IPS-15b (cell line): ENCODE data around the gene SH3TC2.

Experiments used
- H3K27me3 ChIP-seq: one replicate; pipeline ENCODE4 v1.6.1; 2013; ENCODE audit warnings: low read length; ENCODE audit not compliant: control insufficient read depth, insufficient read depth
- H3K36me3 ChIP-seq: one replicate; pipeline ENCODE4 v1.6.1; 2013; ENCODE audit warnings: low read length; ENCODE audit not compliant: control insufficient read depth, insufficient read depth
- H3K4me1 ChIP-seq: one replicate; pipeline ENCODE4 v1.6.1; 2013; ENCODE audit warnings: mild to moderate bottlenecking, low read length; ENCODE audit not compliant: control insufficient read depth, insufficient read depth
- H3K4me3 ChIP-seq: one replicate; pipeline ENCODE4 v1.5.1; 2013; ENCODE audit warnings: low read depth, low read length
- H3K9ac ChIP-seq: one replicate; pipeline ENCODE4 v1.6.1; 2013; ENCODE audit warnings: low read depth, mild to moderate bottlenecking, low read length
- H3K9me3 ChIP-seq: one replicate; pipeline ENCODE4 v1.6.1; 2013; ENCODE audit warnings: mild to moderate bottlenecking, low read length; ENCODE audit not compliant: control insufficient read depth, insufficient read depth

The SH3TC2 gene

DNA sequence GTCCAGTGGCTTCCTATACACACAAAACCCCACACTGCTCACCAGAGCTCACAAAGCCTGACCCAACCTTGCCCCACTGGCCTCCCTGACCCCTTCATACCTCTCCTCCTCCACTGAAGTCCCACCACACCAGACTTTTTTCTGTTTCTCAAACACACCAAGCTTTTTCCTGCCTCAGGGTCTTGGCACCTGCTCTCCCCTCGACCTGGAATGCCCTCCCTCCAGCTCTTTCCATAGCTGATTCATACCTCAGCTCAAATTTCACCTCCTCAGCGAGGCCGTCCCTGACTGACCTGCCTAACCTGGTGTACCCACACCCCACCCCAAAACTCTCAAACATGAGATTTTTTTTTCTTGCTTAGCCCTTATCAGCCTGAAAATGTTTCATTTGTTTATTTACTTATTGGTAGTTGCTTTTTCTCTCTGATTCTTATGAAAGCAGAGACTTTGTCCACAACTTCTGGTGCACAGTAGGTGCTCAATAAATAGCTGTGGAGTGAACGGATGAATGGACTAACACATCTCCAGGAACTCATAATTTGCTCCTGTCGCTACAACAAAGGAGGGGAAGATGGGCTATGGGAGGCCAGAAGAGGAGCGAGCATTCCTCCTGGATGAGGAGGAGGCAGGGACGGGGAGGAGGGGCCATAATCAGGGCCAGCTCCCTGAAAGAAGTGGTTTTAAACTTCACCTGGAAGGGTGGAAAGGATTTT lies 84.3 kb downstream of the SH3TC2 start:
- no peak overlapping the region for H3K4me3 ChIP-seq
- no peaks in the 10 kb centered on the region for H3K36me3 ChIP-seq
- H3K4me1 ChIP-seq, result peaks cover 4% of the 10 kb centered on the region
- no peaks in the 10 kb centered on the region for H3K9me3 ChIP-seq
- no peak overlapping the region for H3K9ac ChIP-seq
- H3K27me3 ChIP-seq, result no peaks in the 10 kb centered on the region

DNA sequence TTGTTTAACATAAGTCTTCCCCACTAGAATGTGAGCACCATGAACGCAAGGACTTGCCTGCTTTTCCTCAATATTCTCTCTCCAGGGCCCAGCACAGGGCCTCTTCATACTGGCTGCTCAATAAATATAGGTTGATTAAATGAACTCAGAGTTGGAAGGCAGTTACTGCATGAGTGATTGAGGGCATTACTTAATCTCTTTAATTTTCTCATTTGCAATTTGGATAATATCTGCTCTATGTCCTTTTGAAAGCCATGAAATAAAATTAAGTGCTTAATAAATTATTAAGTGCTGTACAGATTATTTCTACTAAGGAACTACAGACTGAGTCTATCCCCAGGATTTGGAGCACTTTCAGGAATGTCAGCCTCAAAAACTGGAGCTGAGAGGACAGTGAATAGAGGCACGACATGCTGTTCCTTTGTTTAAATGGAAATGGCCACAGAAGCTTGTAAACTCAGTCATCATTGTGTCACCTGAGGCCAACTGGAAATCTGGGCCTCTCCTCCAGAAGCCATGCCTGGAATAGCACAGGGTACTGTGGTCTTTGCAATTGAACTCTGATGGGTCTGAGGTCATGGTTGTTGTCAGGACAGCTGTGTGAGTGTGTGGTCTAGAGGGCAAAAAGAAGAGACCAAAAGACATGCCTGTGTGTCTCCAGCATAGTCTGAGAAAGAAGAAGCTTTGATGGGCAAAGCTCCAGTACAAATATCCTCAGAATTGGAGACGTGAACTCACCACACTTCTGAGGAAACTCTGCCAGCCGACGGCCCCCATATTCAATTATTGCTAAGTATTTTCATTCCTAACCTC lies 86.1 kb downstream of the SH3TC2 start:
- peaks cover 4% of the 10 kb centered on the region for H3K4me1 ChIP-seq
- no peaks in the 10 kb centered on the region for H3K9me3 ChIP-seq
- no peak overlapping the region for H3K9ac ChIP-seq

DNA sequence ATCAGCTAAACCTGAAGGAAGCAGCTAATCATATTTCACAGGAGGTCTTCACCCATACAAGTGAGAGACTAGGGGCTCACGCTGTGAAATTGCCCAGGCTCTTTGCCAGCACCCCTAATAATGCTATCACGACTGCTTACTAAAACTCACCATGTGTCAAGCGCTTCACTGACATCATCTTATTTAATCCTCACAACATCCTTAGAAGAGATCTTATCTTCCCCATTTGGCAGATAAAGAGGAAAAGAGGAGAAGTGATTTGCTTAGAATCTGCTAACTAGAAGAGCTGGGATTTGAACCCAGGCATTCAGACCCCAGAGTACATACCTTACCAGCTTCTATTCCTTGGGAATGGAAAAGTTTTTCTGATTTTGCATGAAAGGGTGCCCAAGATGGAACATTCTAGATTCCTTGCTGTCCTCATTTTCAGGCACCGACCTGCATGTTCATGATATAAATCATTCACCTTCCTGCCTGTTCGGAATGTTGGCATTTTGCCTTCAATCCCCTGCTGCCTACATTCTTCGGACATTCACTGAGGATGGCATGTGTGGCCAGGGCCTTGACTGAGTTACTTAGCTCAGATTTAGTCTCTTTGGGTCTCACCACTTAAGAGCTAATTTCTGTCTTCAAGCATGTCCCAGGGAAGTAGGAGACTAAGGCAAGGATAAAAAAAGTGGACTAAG lies 88.1 kb downstream of the SH3TC2 start:
- Histone ChIP-seq H3K4me1 (peaks cover 4% of the 10 kb centered on the region), H3K9ac (no peak overlapping the region), H3K9me3 (no peaks in the 10 kb centered on the region), H3K4me3 (no peak overlapping the region), H3K27me3 (no peaks in the 10 kb centered on the region), H3K36me3 (no peaks in the 10 kb centered on the region)

More for the DNA sequence above, 86.1 kb downstream of the SH3TC2 start:
- no peak overlapping the region for H3K4me3 ChIP-seq
- no peaks in the 10 kb centered on the region for H3K36me3 ChIP-seq
- no peaks in the 10 kb centered on the region for H3K27me3 ChIP-seq

DNA sequence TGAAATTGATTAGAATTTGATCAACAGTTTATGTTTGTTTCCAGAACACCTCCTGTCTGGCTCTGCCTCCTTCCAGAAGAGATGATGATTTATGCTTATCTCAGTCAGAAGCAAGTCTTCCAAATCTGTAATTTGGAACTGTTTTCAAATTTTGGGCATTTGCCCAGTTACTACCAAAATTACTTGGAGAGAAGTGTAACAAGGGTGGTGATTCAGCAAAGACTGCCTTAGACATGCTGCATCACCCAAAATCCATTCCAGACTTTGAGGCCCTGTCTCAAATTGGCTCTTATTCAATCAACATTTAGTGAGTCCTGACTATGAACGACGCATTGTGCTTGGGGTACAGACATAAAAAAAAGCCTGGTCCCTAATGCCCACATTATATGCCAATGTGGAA lies 89.4 kb downstream of the SH3TC2 start:
- Histone ChIP-seq H3K9me3 (no peaks in the 10 kb centered on the region), H3K4me1 (peaks cover 4% of the 10 kb centered on the region), H3K9ac (no peak overlapping the region)

DNA sequence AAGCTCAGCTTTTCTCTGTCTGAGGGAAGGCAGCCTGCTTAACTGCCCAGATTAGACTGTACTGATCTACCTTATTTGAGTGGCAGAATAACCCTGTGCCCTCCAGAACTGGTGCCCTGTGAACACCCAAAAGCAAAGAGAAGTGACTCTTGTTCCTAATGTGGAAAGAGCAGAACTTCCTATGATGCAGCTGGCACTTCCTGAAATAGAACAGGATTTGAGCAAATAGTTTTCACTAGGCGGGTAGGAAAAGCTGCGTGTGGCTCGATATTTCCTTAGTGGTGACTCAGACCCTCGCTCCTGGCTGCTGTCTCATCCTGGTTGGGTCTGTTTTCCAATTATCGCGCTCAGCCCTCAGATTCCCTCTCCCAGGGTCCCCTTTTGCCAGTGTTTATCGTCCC lies 89.9 kb downstream of the SH3TC2 start:
- Histone ChIP-seq H3K4me1 (peaks cover 4% of the 10 kb centered on the region), H3K9ac (no peak overlapping the region), H3K9me3 (no peaks in the 10 kb centered on the region), H3K36me3 (no peaks in the 10 kb centered on the region), H3K4me3 (no peak overlapping the region), H3K27me3 (no peaks in the 10 kb centered on the region)

More for the DNA sequence above, 89.4 kb downstream of the SH3TC2 start:
- Histone ChIP-seq H3K4me3 (no peak overlapping the region), H3K27me3 (no peaks in the 10 kb centered on the region), H3K36me3 (no peaks in the 10 kb centered on the region)

DNA sequence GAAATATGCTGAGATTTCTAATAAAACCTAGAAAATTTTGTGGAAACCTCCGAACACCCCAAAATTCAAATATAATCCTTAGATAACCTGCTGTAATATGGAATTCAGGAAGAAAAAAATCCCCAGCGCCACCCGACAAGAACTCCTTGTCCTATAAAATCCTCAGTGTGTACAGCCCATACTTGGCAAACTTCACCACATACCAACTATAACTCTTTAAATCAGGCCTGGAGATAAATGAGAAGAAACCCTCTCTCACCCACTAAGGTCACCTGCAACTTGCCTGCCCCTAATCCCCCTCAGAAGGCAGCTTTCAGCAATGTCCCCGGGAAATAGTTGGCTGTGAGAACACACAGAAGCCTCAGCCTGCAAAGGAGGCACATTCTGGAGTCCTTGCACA lies 90.5 kb downstream of the SH3TC2 start:
- H3K4me3 ChIP-seq, result no peak overlapping the region
- H3K9me3 ChIP-seq, result no peaks in the 10 kb centered on the region
- peaks cover 4% of the 10 kb centered on the region for H3K4me1 ChIP-seq
- H3K27me3 ChIP-seq, result no peaks in the 10 kb centered on the region
- no peaks in the 10 kb centered on the region for H3K36me3 ChIP-seq
- H3K9ac ChIP-seq, result no peak overlapping the region

DNA sequence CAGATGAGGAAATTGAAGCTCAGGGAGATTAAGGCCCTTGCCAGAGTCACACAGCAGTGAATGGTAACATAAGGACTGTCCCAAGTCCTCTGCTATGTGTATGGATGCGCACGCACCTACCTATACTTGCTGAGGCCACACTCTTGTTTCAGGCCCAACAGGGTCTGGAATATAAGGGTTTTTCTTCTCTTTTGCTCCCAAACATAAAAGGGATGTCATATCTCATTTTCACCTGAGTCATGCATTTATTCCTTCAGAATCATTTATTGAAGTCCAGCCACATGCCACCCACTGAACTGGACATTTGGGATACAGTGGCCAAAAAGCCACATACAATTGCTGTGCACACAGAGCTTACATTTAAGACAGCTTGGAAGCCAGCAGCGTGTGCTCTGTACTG lies 92.0 kb downstream of the SH3TC2 start:
- no peaks in the 10 kb centered on the region for H3K36me3 ChIP-seq
- no peaks in the 10 kb centered on the region for H3K27me3 ChIP-seq
- H3K9me3 ChIP-seq, result no peaks in the 10 kb centered on the region
- H3K4me1 ChIP-seq, result no peaks in the 10 kb centered on the region
- H3K9ac ChIP-seq, result no peak overlapping the region
- no peak overlapping the region for H3K4me3 ChIP-seq

DNA sequence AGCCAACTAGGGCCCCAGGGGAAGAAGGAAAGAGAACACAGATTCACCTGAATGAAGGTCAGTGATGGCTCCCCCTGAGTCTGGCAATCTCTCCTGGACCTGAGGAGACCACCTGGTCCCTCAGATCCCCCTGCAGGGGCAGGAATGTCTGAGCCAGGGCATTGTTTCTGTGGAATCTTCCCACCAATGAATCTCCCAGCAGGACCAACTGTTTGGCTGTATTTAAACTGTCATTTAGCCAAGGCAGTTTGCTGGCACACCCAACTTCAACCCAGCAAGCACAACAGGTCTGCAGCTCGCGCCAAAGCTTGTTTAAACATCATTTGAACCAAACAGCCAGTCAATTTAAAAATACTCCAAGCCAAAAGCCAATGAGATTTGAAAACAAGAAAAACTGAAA lies 92.6 kb downstream of the SH3TC2 start:
- H3K27me3 ChIP-seq, result no peaks in the 10 kb centered on the region
- no peak overlapping the region for H3K4me3 ChIP-seq
- no peaks in the 10 kb centered on the region for H3K9me3 ChIP-seq
- H3K36me3 ChIP-seq, result no peaks in the 10 kb centered on the region
- H3K9ac ChIP-seq, result no peak overlapping the region
- H3K4me1 ChIP-seq, result no peaks in the 10 kb centered on the region

DNA sequence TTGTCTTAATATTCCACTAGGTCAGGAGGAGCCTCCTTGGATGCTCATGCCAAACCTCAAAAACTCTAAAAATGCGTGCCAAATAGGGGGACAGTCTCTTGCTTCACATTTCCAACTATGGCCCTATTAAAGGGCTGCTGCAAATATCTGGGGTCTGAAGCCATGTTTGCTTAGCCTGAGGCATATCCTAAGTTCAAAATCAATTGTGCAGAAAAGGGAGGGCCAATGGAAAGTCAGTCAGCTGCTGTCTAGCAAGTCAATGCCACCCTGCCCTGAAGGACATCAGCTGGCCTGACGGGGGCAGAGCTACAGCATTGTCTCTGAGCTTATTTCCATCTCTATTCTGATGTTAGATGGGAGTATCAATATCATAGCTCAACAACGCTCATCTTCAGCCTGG lies 93.6 kb downstream of the SH3TC2 start:
- Histone ChIP-seq H3K9ac (no peak overlapping the region), H3K4me3 (no peak overlapping the region), H3K36me3 (no peaks in the 10 kb centered on the region), H3K9me3 (no peaks in the 10 kb centered on the region), H3K4me1 (no peaks in the 10 kb centered on the region), H3K27me3 (no peaks in the 10 kb centered on the region)

DNA sequence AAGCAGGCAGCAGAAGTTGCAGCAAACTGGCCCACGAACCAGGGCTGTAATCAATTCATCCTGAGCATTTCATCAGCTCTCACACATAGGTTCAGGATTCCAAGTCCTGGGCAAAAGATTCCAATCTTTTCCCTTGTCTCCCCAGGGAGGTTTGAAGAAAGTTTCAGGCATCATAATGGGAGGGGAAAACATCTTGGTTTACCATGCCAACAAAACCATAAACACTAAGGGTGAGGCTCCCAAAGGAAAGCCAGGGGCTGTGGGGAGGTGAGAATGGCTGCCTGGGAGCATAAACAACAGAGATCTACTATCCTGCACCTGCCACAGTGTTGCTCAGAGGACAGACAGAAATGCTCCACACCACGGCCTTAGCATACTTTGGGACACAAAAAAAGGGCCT lies 94.6 kb downstream of the SH3TC2 start:
- no peak overlapping the region for H3K9ac ChIP-seq
- no peaks in the 10 kb centered on the region for H3K27me3 ChIP-seq
- H3K4me1 ChIP-seq, result no peaks in the 10 kb centered on the region
- H3K9me3 ChIP-seq, result no peaks in the 10 kb centered on the region
- H3K36me3 ChIP-seq, result no peaks in the 10 kb centered on the region
- H3K4me3 ChIP-seq, result no peak overlapping the region

DNA sequence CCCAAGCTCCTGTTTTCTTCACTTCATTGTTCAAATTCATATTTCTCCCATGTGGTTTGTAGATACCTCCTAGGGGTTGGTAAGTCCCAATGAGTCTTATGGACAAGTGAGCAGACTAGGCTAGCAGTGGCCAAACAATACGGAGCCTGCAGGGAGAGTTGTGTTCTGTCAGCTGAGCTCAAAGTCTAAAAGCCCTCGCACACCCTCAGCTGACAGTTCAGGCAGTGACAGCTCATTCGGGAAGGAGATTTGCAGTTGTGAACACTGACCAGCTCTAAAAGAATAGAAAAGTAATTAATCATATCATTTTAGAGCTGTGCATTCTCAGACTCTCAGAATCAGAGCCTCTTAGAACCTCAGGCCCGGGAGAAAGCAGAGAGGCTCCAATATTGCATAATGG lies 95.1 kb downstream of the SH3TC2 start:
- Histone ChIP-seq H3K9ac (no peak overlapping the region), H3K36me3 (no peaks in the 10 kb centered on the region), H3K9me3 (no peaks in the 10 kb centered on the region), H3K4me1 (no peaks in the 10 kb centered on the region), H3K4me3 (no peak overlapping the region), H3K27me3 (no peaks in the 10 kb centered on the region)
